NCI-H187 treated with DMSO at 0.1 percent for 48 hours (cell line): ENCODE measurements around the gene NLN.
"Not testable (repeated sequence)": the region's sequence is repeated elsewhere in the genome, so short reads cannot be mapped to it uniquely, and the experiment has no call there.

Experiments
- DNase-seq: peaks from one replicate; lab custom pipeline; 2025; lab: John Stamatoyannopoulos, UW

The NLN gene

DNA sequence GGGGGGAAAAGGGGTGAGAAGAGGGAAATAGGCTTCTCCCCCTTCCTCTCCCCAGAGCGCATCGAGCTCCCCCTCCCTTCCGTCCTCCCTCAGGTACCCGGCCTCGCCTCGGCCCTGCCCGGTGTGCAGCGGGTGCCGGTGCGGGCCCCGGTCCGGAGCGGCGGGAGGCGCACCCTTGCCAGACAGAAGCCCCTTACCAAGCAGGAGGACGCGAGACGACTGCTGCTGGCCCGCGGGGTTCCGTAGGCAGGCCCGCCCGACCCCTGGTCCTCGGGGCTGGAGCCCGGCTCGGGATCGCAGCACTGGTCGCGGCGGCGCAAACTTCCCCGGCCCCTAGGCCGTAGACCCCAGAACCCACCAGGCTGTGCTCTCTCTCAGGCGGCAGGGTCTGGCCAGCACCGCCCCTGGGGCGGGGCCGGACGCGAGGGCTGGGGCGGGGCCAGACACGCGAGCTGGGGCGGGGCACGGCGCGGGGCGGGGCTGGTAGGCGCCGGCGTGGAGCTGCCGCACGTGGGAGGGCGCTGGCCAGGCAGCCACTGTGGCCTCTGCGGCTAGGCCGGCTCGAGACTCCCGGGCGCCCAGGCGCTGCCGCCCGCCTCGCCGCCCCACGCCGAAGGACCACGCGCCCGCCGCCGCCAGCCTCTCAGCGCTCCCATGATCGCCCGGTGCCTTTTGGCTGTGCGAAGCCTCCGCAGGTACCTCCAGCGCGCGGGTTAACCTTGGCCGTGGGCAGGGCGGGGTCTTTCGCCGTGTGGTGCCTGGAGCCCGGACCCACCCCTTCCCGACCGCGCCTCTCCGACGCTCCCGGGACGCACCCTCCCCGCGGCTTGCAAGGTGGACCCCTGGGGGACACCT is at the start of gene NLN, which contains the start of gene SGTB:
Gene NLN, plus strand, starts transcription at position 486 of the 855 bp plus-strand sequence. Its CDS starts 169 bp downstream, at position 655.
Gene SGTB, minus strand, starts transcription at position 390 of the 855 bp plus-strand sequence. CDS start 1,302 bp downstream, outside the sequence.
- DNase-seq = no peak

DNA sequence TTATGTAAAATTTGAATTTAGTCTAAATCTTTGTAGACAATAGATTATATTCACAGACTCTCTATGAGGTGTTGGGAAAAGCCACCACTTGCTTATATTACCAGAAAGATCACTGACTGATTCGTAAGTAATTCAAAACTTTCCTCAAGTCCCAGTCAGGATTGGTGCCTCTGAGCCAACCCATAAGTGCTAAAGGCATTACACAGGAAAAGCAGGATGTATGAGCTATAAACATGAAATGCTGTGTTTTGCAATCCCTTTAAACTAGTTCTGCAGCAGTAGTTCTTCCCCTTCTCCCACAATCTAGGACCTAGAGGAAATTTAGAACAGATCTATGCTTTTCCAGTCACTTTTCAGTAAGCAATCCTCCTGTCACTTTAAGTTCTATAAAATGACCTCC is 49.2 kb upstream of the NLN start:
- no peak for DNase-seq

DNA sequence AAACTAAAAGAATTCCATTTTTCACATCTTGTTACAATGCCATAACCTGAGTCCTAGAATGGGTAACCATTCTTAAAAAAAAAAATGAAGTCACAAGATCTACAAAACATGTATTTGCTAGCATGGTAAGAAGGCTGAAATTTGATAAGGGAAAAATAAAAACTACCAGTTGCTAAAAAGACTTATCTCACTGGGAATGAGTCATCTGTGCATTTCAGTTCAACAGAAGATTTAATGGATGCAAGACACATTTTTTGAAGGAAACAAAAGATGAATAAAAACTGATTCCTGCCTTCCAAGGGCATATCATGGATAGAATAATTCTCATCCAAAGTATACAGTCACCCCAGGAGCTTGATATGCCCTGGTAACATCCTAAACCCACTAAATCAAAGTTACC is 47.3 kb upstream of the NLN start:
- DNase-seq = no peak

DNA sequence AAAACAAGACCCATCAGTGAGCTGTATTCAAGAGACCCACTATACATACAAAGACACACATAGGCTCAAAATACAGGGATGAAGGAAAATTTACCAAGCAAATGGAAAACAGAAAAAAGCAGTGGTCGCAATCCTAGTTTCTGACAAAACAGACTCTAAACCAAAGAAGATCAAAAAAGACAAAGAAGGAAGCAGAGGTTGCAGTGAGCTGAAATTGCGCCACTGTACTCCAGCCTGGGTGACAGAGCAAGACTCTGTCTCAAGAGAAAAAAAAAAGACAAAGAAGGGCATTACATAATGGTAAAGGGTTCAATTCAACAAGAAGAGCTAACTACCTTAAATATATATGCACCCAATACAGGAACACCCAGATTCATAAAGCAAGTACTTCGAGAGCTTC is 45.9 kb upstream of the NLN start:
- not testable (repeated sequence) for DNase-seq

DNA sequence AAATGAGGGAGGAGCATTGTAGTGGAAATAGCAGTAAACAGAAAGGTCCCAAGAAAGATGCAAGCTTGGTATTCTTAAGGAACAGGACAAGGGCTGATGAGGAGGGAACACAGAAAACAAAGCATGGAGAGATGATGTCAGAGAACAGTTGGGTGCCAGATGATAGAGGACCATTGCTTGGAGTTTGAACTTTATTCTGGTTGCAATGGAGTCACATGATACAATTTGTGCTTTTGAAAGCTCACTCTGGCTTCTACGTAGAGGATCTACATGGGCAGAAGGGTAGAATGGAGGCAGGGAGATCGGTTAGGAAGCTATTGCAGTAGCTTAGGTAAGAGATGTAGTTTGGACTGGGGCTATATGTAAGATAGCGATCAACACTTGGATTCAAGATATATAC is 39.9 kb upstream of the NLN start:
- DNase-seq = no peak

DNA sequence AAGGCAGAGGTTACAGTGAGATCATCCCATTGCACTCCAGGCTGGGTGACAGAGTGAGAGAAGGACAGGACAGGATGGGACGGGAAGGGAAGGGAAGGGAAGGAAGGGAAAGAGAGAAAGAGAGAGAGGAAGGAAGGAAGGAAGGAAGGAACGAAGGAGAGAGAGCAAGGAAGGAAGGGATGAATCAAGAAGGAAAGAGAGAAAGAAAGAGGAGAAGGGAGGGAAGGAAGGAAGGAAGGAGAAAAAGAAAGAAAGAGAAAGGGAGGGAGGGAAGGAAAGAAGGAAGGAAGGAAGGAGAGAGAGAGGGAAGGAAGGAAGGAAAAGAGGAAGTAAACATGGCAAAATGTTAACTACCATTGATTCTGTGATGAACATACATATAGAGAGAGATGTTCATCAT is 28.9 kb upstream of the NLN start:
- DNase-seq = no peak

DNA sequence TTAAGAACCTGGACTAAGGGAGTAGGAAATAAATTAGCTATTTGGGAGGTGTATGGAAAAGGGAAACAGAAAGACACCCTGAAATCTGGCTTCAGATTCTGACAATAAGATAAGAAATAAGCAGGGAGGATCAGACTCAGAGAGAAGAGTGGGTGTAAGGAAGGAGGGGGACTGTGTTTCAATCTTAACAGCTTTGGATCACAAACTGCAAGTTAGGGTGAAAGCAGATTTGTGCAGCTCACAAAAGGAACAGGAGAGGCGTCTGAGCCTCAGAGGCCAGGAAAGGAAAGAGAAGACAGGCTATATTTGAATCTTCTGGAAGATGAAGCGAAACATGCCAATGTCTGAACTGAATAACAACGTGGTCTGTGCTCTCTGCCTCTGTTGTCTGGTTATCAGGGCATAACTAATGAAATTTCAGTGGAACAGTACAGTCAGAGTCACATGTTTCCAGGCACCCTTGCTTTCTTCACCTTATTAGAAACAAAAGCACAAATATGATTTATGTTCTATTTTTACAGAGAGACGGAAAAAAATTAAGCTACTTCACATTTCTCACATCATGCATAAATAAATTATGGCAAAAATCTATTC is 26.7 kb upstream of the NLN start:
- DNase-seq = no peak

DNA sequence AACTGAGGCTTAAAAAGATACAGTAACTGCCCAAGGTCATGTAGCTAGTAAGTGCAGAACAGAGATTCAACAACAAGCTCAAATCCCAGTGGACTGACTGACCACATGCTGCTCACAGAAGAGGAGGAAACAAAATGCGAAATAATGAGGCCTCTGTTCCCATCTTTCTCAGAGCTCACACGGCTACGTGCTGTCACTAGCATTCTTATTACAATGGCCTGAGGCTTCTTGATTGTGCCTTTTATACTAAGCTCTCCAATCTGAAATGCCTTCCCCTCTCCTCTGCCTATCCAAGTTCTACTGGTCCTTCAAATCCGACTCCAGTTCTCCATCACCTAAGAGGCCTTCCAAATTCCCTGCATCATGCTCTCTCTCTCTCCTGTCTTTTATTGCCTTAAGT is 26.1 kb upstream of the NLN start:
- no peak for DNase-seq

DNA sequence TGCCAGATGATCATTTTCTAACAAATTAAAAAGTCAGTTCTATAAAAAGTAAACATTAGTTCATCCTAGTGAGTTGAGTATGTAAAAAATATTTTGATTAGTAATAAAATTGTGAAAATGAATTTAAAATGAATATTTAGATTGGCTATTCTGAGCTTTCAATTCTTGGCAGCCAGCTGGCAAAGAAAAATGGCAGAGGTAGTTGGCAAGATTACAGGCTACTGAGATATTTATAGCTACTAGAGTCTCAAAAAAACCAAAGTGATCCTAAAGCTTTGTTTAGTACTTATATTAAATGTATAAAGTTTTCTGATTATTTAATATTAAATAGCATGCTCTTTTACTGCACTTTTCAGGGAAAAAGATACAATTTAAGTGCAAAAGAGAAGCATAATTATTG is 25.1 kb upstream of the NLN start:
- DNase-seq = no peak

DNA sequence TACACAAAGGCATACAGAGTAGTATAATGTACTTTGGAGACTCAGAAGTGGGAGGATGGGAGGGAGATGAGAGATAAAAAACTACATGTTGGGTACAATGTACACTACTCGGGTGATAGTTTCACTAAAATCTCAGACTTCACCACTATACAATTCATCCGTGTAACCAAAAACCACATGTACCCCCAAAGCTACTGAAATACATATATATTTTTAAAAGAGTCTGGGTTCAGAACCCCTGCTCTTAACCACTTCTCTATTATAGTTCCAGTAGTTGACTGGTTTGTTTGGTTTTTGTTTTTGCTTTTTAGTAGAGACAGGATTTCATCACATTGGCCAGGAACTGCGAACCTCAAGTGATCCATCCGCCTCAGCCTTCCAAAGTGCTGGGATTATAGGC is 22.7 kb upstream of the NLN start:
- DNase-seq = no peak

DNA sequence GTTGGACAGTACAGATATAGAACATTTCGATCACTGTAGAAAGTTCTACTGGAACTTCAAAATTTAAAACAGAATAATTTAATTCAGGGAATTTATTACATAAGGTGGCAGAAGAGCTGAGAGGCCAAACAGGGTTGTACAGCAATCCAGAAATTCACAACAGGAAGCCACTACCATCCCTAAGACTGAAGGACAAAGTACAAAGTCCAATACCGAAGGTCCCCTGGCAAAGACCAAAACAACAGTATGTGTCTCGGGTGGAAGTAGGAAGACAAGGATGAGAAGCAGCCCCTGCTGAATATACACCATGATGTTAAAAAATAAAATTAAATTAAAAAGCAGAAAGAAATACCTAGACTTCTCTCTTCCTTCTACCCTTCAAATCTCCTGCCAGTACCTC is 20.0 kb upstream of the NLN start:
- no peak for DNase-seq

DNA sequence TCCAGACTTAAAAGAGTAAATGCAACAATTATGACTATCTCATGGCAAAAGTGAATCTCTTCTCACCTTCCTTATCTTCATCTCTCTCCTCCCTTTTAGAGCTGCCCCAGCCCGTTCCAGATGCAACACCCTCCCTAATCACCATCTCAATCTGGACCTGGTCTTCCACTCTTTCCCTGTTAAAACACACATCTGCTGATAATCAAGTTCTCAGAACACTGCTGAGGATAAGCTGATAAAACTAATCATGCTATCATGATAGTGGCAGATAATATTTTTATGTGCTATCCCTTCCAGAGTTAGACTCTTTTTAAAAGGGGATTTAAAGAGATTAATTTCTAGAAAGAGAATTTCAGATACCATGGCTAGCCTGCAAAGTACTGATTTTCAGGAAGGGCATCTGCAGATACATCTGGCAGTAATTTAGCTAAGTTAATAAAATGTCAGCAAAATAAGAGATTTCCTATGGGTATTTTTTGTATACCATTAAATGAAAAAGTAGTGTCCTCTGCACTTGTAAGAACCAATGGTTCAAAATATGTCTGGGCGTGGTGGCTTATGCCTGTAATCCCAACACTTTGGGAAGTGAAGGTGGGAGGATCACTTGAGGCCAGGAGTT is 17.3 kb upstream of the NLN start:
- DNase-seq = no peak

DNA sequence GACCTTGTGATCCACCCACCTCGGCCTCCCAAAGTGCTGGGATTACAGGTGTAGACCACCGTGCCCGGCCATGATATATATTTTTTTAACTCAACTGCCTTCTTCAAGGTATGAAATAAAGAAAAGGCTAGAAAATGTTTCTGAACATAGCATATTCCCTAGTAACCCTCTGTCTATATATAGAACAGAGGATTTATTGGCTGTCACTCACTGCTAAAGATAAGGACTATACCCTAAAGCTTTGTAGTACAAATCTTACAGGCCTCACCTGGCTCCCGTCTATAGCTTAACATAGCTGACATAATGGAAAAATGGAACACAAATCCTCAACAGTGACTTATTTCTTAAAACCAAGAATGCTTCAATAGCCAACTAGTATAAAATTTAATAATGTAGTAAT is 14.3 kb upstream of the NLN start:
- no peak for DNase-seq

DNA sequence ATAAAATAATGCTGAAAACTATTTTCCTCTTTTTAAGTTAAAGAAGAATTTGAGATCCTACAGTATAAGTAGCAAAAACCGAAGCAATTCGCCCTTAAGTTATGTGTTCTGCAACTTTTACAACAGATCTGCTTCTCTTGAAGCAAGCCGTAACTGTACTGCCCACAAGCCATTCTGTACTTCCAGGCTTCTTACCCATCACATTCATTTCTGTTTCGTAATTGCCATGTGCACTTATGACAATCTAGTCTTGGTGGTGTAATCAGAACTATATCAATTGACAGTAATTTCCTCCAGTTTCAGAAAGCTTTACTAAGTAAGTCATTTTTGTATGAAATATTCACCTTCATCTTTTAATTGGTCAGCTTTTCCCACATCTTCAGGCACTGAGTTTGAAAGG is 13.9 kb upstream of the NLN start:
- DNase-seq = no peak

DNA sequence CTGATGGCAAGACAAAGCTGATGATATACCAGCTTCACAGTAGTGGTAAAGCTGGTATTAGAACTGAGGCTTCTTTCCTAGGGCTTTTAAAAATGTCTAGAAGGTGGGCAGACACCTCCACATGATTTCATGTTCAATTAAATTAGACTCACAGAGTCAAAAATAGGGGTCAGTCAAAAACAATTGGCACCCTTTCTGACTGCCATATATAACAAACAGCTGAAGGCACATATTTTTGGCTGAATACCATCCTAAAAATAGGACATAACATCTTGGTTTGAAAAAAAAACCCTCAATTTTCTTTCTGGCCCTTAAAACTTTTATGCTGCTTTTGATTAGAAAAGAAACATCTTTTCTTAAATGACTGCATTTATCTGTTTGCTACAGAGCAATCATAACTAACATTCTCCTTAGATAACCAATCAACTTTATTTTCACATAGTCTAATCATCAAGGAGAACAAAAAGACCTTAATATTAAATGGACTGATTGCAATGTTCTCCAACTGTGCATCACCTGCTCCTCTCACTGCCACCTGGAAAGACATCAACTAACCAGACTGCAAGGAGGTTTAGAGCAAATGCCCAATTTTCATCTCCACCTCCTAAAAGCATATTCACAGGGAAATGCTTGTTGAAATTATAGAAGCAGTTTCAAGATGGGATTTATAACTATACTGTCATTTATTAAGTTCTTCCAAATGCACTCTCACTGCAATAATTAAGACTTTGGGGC is 3.3 kb upstream of the NLN start:
- DNase-seq = no peak

DNA sequence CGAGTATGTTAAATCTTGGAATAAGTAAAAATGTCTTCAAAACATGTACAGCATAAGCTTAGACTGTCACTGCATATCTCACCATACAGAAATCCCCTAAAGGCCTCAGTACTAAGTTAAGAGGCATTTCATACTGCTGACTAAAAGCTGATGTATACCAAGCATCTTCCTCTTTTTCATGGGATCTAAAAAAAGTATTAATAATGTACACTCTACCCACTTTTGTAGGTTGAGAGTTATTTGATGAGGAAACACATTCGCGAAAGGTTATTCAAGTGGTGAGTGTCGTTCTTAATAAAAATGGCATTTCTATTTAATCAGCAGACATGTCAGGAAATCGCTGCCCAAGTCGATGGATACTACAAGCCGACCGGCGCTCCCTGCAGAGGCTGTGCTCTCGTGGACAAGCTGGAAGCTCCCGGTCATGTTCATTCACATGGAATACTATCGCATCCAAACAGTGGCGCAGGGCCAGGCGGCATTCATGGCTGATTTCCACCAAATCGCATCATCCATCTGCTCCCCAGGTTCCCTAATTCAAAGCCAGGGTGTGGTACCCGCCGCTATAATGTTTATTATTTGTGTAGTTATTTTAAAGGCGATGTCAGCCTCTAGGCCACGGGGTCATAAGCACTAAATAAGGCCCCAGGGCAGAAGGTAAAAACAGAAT is 820 bp upstream of the NLN start:
- DNase-seq = no peak

DNA sequence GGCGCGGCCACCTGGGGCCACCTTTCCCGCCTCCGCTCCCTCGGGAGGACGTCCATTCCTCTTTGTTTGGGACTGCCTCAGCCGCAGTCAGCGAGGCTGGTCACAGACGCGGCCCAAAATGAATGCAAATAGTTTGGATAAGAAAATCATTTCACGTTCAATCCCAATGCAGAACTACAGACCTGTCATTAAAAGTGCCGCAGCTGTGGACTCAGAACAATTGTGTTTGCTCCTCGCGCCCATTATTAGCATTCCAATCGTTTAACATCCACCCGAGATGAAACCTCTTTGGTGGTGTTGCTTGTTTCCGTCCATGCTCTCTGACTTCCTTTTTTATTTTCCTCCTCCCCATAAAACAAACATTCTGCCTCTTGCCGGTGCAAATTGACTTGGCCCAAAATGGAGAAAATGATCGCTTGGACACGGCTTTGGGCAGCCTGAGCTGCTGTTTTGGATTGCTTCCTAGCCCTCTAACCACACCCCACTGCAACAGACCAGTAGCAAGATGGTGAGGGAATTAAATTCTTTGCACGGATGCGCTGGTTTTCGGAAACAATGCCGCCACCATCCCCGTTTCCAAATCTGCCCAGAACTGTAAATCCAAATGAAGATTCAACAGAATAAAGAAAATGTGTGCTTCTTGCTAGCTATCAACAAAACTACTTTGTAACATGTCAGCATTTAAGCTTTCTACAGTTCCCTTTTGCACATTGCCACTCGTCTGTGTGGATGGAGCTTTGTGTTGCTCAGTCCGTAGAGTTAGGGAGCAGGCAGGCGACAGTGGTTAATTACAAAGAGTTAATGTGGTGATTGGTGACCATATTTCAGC is 784 bp downstream of the NLN start:
- no peak for DNase-seq

DNA sequence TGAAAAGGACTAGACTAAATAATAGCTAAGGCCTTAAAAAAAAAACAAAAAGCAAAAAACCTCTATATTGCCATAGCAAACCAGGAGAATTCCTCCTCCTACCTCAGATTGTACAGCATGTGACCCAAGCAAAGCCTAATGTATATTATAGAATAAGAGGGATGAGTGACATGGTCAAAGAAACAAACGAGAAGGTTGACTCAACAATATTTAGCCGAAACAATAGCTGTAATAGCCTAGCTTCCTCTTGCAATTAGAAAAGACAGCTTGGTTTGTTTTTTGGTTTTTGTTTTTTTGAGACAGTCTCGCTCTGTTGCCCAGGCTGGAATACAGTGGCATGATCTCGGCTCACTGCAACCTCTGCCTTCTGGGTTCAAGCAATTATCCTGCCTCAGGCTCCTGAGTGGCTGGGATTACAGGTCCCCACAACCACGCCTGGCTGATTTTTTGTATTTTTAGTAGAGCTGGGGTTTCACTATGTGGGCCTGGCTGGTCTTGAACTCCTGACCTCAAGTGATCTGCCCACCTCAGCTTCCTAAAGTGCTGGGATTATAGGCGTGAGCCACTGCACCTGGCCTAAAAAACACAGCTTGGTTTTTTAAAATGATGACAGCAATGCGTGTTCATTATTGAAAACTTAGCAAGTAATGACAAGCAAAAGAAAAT is 5.6 kb downstream of the NLN start:
- no peak for DNase-seq

DNA sequence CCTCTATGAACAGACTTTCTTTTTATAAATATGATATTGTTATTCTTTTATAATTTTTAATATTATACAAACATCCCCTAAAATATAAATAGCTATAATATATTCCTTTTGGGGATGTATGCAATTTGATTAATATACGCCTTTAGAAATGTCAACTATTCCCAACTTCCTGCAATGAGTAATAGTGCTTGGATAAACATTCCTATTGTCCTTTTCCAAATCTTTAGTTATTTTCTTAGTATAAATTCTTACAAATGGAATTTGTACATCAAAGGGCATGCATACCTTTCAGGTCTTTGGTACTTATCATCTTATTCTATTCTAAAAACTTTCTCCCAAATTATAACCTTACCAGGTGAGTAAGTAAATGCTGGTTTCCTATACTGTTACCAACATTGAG is 6.2 kb downstream of the NLN start:
- no peak for DNase-seq

DNA sequence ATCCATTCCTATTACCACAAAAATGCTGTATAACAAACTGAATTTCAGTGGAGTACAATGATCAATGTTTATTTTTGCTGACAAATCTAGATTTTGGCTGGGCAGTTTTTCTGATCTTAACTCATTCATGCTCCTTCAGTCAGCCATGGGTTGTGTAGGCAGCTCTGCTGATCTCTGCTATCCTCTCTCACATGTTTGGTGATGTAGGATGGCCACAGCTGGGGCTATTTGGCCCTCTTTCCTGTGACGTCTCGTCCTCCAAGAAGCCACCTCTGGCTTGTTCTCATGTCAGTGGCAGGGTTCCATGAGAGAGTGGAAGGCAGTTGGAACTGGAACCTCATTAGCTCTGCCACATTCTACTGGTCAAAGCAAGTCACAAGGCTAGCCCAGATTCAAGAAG is 8.9 kb downstream of the NLN start:
- DNase-seq = no peak

DNA sequence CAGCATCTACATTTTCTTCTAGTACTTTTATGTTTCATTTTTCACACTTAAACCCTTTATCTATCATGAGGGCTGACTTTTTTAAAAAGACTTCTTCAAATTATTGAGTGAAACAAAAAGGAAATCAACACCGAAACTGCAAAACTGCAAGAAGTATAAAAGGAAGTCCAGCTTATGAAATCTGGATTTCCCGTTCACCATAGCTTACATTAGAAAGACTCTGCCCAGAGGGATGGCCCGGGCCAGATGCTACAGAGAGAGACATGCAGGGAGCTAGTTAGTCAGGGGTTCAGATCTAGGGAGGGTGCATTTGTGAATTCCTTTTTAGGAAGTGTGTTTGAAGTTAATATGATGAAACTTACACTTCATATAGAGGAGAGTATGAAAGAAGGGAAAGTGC is 10.0 kb downstream of the NLN start:
- DNase-seq = not testable (repeated sequence)
